ENCODE data around the gene MICAL2. TPM values are rescaled to one million over a fixed set of nuclear protein-coding genes. Genes with fewer than 3 reads are reported as not detected.

The MICAL2 gene
- total and polyA plus RNA-seq, 2 donors, result 17.3 to 26.8 TPM

DNA sequence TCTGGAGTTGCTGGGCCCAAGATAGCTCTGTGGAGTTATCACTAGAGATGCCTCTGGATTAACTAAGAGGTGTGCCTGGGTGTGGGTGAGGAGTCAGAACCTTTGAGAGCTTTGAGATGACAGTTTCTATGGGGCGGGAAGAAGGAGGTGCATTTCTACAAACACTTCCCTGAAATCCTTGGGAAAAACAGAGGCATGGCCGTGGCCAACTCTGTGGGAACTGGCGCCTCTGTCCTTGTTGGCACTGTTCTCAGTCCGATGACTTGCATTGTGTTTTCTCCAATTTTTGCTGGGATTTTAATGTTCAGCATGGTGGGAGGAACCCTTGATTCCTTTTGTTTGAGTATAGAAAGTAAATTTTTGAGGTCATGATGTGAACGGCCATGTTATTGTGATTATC lies 151.2 kb downstream of the MICAL2 start:
- 97% methylated on average over 5 of the region's 5 CpGs for WGBS
- H3K27me3 ChIP-seq (ENCODE audit: control insufficient read depth in 2 of 2, insufficient read depth in 1 of 2, low read length in 1 of 2), result no peaks in the 10 kb centered on the region
- no peak overlapping the region for H3K27ac ChIP-seq (ENCODE audit: low read depth in 1 of 2, low read length in 1 of 2)
- no peak overlapping the region for H3K4me3 ChIP-seq (ENCODE audit: low read length in 2 of 2)
- peaks cover 12 to 27% of the 10 kb centered on the region in 2 donors for H3K36me3 ChIP-seq (ENCODE audit: control insufficient read depth in 2 of 2, insufficient read depth in 2 of 2, low read length in 1 of 2)
- no peaks in the 10 kb centered on the region for H3K9me3 ChIP-seq (ENCODE audit: control insufficient read depth in 2 of 2, insufficient read depth in 1 of 2, low read length in 1 of 2)
- H3K4me1 ChIP-seq (ENCODE audit: control insufficient read depth in 2 of 2, insufficient read depth in 2 of 2, low read length in 2 of 2), result no peaks in the 10 kb centered on the region
- DNase-seq (ENCODE audit: low read depth in 6 of 9, low spot score in 9 of 9), result no peak

DNA sequence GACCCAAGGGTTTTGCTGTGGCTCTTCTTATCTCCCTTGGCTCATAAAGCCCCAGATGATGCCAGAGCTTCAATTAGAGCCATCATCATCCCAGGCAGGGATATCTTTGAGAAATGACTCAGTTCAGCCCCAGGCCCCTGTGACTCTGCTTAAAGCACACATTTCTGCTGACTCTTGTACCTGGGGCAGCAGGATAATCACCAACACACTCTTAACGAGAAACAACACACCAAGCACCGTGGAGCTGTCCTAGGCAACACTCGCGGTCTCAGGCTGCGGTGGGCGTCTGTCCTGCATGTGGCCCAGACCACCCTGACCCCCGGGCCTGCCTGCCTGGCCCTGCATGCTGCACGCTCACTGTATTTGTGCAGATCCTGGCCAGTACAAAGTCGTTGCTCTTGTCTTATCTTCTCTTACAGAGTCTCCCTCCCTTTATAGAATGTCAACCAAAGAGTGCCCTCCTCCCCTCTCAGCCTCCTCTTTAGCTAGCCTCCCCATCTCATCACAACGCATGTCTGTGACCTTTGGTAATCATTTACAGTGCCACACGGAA lies 152.8 kb downstream of the MICAL2 start:
- WGBS, result 85% methylated on average over 11 of the region's 11 CpGs
- Histone ChIP-seq H3K27ac (ENCODE audit: low read depth in 1 of 2, low read length in 1 of 2) (no peak overlapping the region), H3K27me3 (ENCODE audit: control insufficient read depth in 2 of 2, insufficient read depth in 1 of 2, low read length in 1 of 2) (no peaks in the 10 kb centered on the region), H3K4me1 (ENCODE audit: control insufficient read depth in 2 of 2, insufficient read depth in 2 of 2, low read length in 2 of 2) (no peaks in the 10 kb centered on the region), H3K4me3 (ENCODE audit: low read length in 2 of 2) (no peak overlapping the region), H3K36me3 (ENCODE audit: control insufficient read depth in 2 of 2, insufficient read depth in 2 of 2, low read length in 1 of 2) (peaks cover 5 to 27% of the 10 kb centered on the region in 2 donors), H3K9me3 (ENCODE audit: control insufficient read depth in 2 of 2, insufficient read depth in 1 of 2, low read length in 1 of 2) (no peaks in the 10 kb centered on the region)
- no peak for DNase-seq (ENCODE audit: low read depth in 6 of 9, low spot score in 9 of 9)

DNA sequence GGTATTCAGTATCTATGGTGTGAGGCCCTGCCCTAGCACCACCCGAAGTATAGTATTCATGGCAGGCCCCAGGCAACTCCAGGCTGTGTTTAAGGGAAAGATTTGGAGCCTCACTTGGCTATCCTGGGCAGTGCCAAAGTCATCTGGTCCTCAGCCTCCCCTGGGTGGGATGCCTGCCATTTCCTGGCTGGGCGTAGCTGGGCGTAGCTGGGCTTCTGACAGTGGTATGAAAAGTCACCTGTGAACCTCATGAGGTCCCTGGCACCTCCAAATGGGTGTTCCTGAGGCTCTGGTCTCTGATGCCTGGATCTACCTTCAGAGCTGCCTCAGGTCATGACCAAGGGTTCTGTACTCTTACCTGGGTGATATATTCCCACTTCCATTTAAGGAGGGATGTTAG lies 154.0 kb downstream of the MICAL2 start:
- no peaks in the 10 kb centered on the region for H3K27me3 ChIP-seq (ENCODE audit: control insufficient read depth in 2 of 2, insufficient read depth in 1 of 2, low read length in 1 of 2)
- H3K36me3 ChIP-seq (ENCODE audit: control insufficient read depth in 2 of 2, insufficient read depth in 2 of 2, low read length in 1 of 2), result peaks cover 5 to 22% of the 10 kb centered on the region in 2 donors
- H3K27ac ChIP-seq (ENCODE audit: low read depth in 1 of 2, low read length in 1 of 2), result no peak overlapping the region
- no peak for DNase-seq (ENCODE audit: low read depth in 6 of 9, low spot score in 9 of 9)
- H3K9me3 ChIP-seq (ENCODE audit: control insufficient read depth in 2 of 2, insufficient read depth in 1 of 2, low read length in 1 of 2), result no peaks in the 10 kb centered on the region
- H3K4me3 ChIP-seq (ENCODE audit: low read length in 2 of 2), result no peak overlapping the region
- H3K4me1 ChIP-seq (ENCODE audit: control insufficient read depth in 2 of 2, insufficient read depth in 2 of 2, low read length in 2 of 2), result no peaks in the 10 kb centered on the region
- 73% methylated on average over 3 of the region's 3 CpGs for WGBS

GRCh38 chr11:12266132-12266531 lies 155.7 kb downstream of the MICAL2 start:
- Histone ChIP-seq H3K4me1 (ENCODE audit: control insufficient read depth in 2 of 2, insufficient read depth in 2 of 2, low read length in 2 of 2) (no peaks in the 10 kb centered on the region), H3K27me3 (ENCODE audit: control insufficient read depth in 2 of 2, insufficient read depth in 1 of 2, low read length in 1 of 2) (no peaks in the 10 kb centered on the region), H3K4me3 (ENCODE audit: low read length in 2 of 2) (no peak overlapping the region), H3K27ac (ENCODE audit: low read depth in 1 of 2, low read length in 1 of 2) (no peak overlapping the region), H3K36me3 (ENCODE audit: control insufficient read depth in 2 of 2, insufficient read depth in 2 of 2, low read length in 1 of 2) (peaks cover 0 to 10% of the 10 kb centered on the region in 2 donors), H3K9me3 (ENCODE audit: control insufficient read depth in 2 of 2, insufficient read depth in 1 of 2, low read length in 1 of 2) (no peaks in the 10 kb centered on the region)
- WGBS, result 98% methylated on average over 1 of the region's 1 CpG
- no peak for DNase-seq (ENCODE audit: low read depth in 6 of 9, low spot score in 9 of 9)

DNA sequence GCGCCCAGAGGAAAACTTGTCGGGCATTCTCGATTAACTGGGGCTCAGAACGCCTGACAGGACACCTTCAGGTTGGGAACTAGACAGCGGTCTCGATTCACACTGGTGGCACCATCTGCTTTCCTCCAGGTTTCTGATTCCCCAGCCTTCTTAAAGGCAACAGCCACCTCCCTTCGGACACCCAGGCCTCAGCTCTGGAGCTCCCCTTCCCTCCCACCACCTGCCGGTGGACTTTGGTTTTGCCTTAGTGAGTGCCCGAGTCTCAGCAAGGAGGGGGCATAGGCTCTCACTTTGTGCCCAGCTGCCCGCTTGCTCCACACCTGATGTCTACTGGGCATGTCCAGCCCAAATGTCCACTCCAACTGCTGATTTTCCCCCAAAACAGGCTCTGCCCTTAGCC lies 156.6 kb downstream of the MICAL2 start:
- no peak for DNase-seq (ENCODE audit: low read depth in 6 of 9, low spot score in 9 of 9)
- H3K9me3 ChIP-seq (ENCODE audit: control insufficient read depth in 2 of 2, insufficient read depth in 1 of 2, low read length in 1 of 2), result no peaks in the 10 kb centered on the region
- H3K27me3 ChIP-seq (ENCODE audit: control insufficient read depth in 2 of 2, insufficient read depth in 1 of 2, low read length in 1 of 2), result no peaks in the 10 kb centered on the region
- H3K27ac ChIP-seq (ENCODE audit: low read depth in 1 of 2, low read length in 1 of 2), result no peak overlapping the region
- 98% methylated on average over 10 of the region's 10 CpGs for WGBS
- H3K4me3 ChIP-seq (ENCODE audit: low read length in 2 of 2), result no peak overlapping the region
- no peaks in the 10 kb centered on the region for H3K4me1 ChIP-seq (ENCODE audit: control insufficient read depth in 2 of 2, insufficient read depth in 2 of 2, low read length in 2 of 2)
- peaks cover 0 to 6% of the 10 kb centered on the region in 2 donors for H3K36me3 ChIP-seq (ENCODE audit: control insufficient read depth in 2 of 2, insufficient read depth in 2 of 2, low read length in 1 of 2)

- Histone ChIP-seq H3K4me1 (ENCODE audit: control insufficient read depth in 2 of 2, insufficient read depth in 2 of 2, low read length in 2 of 2) (no peaks in the 10 kb centered on the region), H3K27me3 (ENCODE audit: control insufficient read depth in 2 of 2, insufficient read depth in 1 of 2, low read length in 1 of 2) (no peaks in the 10 kb centered on the region), H3K27ac (ENCODE audit: low read depth in 1 of 2, low read length in 1 of 2) (no peak overlapping the region), H3K36me3 (ENCODE audit: control insufficient read depth in 2 of 2, insufficient read depth in 2 of 2, low read length in 1 of 2) (peaks cover 0 to 3% of the 10 kb centered on the region in 2 donors), H3K9me3 (ENCODE audit: control insufficient read depth in 2 of 2, insufficient read depth in 1 of 2, low read length in 1 of 2) (no peaks in the 10 kb centered on the region), H3K4me3 (ENCODE audit: low read length in 2 of 2) (no peak overlapping the region)
- 96% methylated on average over 2 of the region's 2 CpGs for WGBS
- DNase-seq (ENCODE audit: low read depth in 6 of 9, low spot score in 9 of 9), result no peak
These were observed 157.5 kb downstream of the MICAL2 start for GRCh38 chr11:12267921-12268320.

- WGBS, result 76% methylated on average over 3 of the region's 3 CpGs
- Histone ChIP-seq H3K4me3 (ENCODE audit: low read length in 2 of 2) (no peak overlapping the region), H3K27ac (ENCODE audit: low read depth in 1 of 2, low read length in 1 of 2) (no peak overlapping the region), H3K27me3 (ENCODE audit: control insufficient read depth in 2 of 2, insufficient read depth in 1 of 2, low read length in 1 of 2) (no peaks in the 10 kb centered on the region), H3K36me3 (ENCODE audit: control insufficient read depth in 2 of 2, insufficient read depth in 2 of 2, low read length in 1 of 2) (no peaks in the 10 kb centered on the region), H3K9me3 (ENCODE audit: control insufficient read depth in 2 of 2, insufficient read depth in 1 of 2, low read length in 1 of 2) (no peaks in the 10 kb centered on the region), H3K4me1 (ENCODE audit: control insufficient read depth in 2 of 2, insufficient read depth in 2 of 2, low read length in 2 of 2) (no peaks in the 10 kb centered on the region)
- no peak for DNase-seq (ENCODE audit: low read depth in 6 of 9, low spot score in 9 of 9)
These were observed 158.7 kb downstream of the MICAL2 start for GRCh38 chr11:12269104-12269441.

DNA sequence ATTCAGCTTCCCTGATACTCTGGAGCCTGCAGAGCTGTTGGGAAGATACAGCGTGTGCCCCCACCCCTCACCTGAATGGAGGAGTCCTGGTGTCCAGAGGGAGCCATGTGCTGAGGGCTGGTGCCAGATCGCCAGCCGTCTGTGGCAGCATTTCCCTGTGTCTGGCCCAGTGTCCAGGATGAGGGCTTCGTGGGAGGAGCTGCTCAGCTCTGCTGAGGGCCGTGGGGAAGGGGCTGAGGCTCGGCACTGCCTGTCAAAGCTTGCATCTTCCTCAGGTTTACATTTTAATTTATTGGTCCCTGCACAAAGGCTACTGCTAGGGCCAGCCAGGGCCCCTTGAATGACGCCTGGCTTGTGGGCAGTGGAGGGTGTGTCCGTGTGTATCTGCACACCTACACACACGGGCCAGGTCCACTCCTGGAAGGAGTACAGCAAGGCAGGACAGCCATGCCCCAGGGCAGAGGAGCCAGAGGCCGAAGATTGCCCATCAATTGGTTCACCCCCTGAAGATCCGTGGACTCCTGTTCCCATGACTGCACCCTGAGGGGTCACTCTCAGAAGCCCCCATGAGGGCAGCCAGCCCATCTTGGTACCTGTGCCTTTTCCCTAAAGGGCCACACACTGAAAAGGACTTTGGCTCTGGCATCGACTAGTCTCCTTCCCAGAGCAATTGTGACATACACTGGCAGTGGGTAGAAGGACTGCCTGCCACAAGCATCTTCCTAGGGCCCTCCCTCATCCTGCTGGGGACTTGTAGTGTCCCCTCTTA lies 159.2 kb downstream of the MICAL2 start:
- Histone ChIP-seq H3K9me3 (ENCODE audit: control insufficient read depth in 2 of 2, insufficient read depth in 1 of 2, low read length in 1 of 2) (no peaks in the 10 kb centered on the region), H3K27me3 (ENCODE audit: control insufficient read depth in 2 of 2, insufficient read depth in 1 of 2, low read length in 1 of 2) (no peaks in the 10 kb centered on the region), H3K36me3 (ENCODE audit: control insufficient read depth in 2 of 2, insufficient read depth in 2 of 2, low read length in 1 of 2) (no peaks in the 10 kb centered on the region), H3K27ac (ENCODE audit: low read depth in 1 of 2, low read length in 1 of 2) (no peak overlapping the region), H3K4me1 (ENCODE audit: control insufficient read depth in 2 of 2, insufficient read depth in 2 of 2, low read length in 2 of 2) (no peaks in the 10 kb centered on the region), H3K4me3 (ENCODE audit: low read length in 2 of 2) (no peak overlapping the region)
- DNase-seq (ENCODE audit: low read depth in 6 of 9, low spot score in 9 of 9), result no peak
- 93% methylated on average over 12 of the region's 12 CpGs for WGBS

DNA sequence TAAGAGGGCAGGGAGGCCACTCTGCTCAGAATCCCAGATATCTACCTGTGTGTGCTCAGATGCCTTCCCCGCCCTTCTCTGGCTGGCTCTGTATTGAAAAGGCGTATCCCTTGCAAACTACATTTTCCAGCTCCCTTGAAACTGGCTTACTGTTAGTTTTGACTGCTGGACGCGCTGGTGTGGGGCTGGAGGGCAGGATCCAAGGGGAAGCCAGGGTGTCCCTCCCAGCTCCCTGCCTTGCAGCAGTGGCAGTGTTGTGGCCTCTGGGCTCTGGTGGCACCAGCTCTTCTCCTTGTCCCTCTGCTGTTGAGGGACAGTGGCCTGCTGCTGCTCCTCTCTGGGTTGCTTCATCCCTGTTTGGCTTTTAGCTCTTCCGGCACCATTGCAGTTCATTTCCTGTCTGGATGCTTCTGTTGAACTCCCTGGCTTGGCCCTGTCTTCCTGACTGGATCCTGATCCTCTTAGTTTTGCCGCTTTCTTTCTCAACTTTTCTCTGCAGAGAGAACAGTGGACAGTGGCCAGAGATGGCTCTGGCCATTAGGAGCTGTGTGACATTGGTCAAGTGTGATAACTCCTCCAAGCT lies 159.9 kb downstream of the MICAL2 start:
- no peaks in the 10 kb centered on the region for H3K36me3 ChIP-seq (ENCODE audit: control insufficient read depth in 2 of 2, insufficient read depth in 2 of 2, low read length in 1 of 2)
- no peaks in the 10 kb centered on the region for H3K4me1 ChIP-seq (ENCODE audit: control insufficient read depth in 2 of 2, insufficient read depth in 2 of 2, low read length in 2 of 2)
- no peak overlapping the region for H3K27ac ChIP-seq (ENCODE audit: low read depth in 1 of 2, low read length in 1 of 2)
- WGBS, result 98% methylated on average over 6 of the region's 6 CpGs
- no peak overlapping the region for H3K4me3 ChIP-seq (ENCODE audit: low read length in 2 of 2)
- H3K27me3 ChIP-seq (ENCODE audit: control insufficient read depth in 2 of 2, insufficient read depth in 1 of 2, low read length in 1 of 2), result no peaks in the 10 kb centered on the region
- no peaks in the 10 kb centered on the region for H3K9me3 ChIP-seq (ENCODE audit: control insufficient read depth in 2 of 2, insufficient read depth in 1 of 2, low read length in 1 of 2)
- DNase-seq (ENCODE audit: low read depth in 6 of 9, low spot score in 9 of 9), result no peak

Data from thymus (tissue), 11 donors.